ENCODE results near the gene C1orf52. TPM values are rescaled to one million over a fixed set of nuclear protein-coding genes. Genes with fewer than 3 reads are reported as not detected.
A peak's percentile ranks its signal among the peaks of the same experiment; 100 is the strongest.

The C1orf52 gene
- total and polyA plus RNA-seq, 9 of the 15 experiments (the other 6 are each of a cell fraction or from before 2014, with no cell fraction given), result 17.0 to 38.5 (median 33.0) TPM

DNA sequence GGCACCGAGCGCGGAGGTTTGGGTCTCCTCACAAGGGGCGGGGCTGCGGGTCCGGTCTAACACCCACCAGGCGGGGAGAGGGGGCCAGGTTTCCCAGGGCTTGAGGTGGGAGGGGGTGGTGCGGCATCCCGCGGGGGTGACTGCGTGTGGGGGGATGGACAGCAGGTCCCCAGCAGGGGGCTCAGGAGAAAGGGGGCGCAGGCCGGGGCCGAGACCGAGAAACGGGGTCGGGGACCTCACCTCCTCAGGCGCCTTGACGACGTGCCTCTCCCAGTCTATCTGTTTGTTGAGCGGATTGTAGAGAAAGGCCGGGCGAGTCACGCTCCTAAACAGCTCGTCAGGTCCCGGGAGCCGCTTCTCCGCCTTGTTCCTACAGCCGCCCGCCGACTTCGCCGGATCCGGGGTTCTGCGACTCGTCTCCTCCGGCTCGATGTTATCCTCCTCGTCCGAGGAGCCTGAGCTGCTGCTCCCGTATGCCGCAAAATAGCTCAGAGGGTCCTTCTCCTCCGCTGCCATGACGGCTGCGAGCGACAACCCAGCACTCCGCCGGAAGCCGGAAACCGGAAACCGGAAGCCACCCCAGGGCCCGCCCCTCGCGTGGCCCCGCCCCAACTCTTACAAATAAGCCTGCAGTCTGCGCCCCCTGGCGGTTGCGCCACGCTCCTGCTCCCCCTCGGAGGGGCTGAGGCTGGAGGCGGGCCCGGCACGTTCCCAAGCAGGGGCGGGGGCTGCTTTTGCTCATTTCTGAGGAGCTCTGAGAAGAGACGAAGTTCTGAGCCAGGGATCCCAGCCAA is at the start of gene C1orf52 (continued):
- TF ChIP-seq, protein P1, sequence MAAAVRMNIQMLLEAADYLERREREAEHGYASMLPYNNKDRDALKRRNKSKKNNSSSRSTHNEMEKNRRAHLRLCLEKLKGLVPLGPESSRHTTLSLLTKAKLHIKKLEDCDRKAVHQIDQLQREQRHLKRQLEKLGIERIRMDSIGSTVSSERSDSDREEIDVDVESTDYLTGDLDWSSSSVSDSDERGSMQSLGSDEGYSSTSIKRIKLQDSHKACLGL (CRISPR knock-in tag; IDR thresholded peaks at IDR 0.05; ENCODE audit: borderline replicate concordance, poor library complexity, severe bottlenecking), result no peak
- peak in 1 of 2 experiments; percentile 79; a peak in 1 of 4 replicates for TF ChIP-seq KDM4B (IDR thresholded peaks at IDR 0.05; ENCODE audit: borderline replicate concordance in 2 of 2, low read depth in 1 of 2)
- TF ChIP-seq, protein P2, sequence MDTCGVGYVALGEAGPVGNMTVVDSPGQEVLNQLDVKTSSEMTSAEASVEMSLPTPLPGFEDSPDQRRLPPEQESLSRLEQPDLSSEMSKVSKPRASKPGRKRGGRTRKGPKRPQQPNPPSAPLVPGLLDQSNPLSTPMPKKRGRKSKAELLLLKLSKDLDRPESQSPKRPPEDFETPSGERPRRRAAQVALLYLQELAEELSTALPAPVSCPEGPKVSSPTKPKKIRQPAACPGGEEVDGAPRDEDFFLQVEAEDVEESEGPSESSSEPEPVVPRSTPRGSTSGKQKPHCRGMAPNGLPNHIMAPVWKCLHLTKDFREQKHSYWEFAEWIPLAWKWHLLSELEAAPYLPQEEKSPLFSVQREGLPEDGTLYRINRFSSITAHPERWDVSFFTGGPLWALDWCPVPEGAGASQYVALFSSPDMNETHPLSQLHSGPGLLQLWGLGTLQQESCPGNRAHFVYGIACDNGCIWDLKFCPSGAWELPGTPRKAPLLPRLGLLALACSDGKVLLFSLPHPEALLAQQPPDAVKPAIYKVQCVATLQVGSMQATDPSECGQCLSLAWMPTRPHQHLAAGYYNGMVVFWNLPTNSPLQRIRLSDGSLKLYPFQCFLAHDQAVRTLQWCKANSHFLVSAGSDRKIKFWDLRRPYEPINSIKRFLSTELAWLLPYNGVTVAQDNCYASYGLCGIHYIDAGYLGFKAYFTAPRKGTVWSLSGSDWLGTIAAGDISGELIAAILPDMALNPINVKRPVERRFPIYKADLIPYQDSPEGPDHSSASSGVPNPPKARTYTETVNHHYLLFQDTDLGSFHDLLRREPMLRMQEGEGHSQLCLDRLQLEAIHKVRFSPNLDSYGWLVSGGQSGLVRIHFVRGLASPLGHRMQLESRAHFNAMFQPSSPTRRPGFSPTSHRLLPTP (IDR thresholded peaks at IDR 0.05; ENCODE audit: borderline replicate concordance, extremely low read depth, insufficient read length), result no peak
- no peak for TF ChIP-seq ZNF551 (CRISPR knock-in tag; IDR thresholded peaks at IDR 0.05)
- peak; percentile 71 for TF ChIP-seq POLR2H (tag; IDR thresholded peaks at IDR 0.05; ENCODE audit: low read depth)
- TF ChIP-seq KLF13 (tag; IDR thresholded peaks at IDR 0.05; ENCODE audit: borderline replicate concordance, low read depth), result 0 out of 2 replicates have a peak, but pooled peaks have one; percentile 32
- no peak for TF ChIP-seq HSF4 (CRISPR knock-in tag; IDR thresholded peaks at IDR 0.05; ENCODE audit: borderline replicate concordance)
- TF ChIP-seq RUNX1 (IDR thresholded peaks at IDR 0.05; ENCODE audit: low read depth), result no peak
- TF ChIP-seq, protein P3, sequence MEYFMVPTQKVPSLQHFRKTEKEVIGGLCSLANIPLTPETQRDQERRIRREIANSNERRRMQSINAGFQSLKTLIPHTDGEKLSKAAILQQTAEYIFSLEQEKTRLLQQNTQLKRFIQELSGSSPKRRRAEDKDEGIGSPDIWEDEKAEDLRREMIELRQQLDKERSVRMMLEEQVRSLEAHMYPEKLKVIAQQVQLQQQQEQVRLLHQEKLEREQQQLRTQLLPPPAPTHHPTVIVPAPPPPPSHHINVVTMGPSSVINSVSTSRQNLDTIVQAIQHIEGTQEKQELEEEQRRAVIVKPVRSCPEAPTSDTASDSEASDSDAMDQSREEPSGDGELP (CRISPR knock-in tag; IDR thresholded peaks at IDR 0.05; ENCODE audit: borderline replicate concordance), result peak; percentile 67; the same call in 1 of the 2 replicates
- no peak for TF ChIP-seq SIRT6 (IDR thresholded peaks at IDR 0.05; ENCODE audit: low read depth, low read length)
- TF ChIP-seq, protein P4, sequence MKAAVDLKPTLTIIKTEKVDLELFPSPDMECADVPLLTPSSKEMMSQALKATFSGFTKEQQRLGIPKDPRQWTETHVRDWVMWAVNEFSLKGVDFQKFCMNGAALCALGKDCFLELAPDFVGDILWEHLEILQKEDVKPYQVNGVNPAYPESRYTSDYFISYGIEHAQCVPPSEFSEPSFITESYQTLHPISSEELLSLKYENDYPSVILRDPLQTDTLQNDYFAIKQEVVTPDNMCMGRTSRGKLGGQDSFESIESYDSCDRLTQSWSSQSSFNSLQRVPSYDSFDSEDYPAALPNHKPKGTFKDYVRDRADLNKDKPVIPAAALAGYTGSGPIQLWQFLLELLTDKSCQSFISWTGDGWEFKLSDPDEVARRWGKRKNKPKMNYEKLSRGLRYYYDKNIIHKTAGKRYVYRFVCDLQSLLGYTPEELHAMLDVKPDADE (conservative IDR thresholded peaks at IDR 0.05; ENCODE audit: control insufficient read depth, low read depth, low read length), result peak; percentile 64; the same call in 1 of the 2 replicates
- no peak for TF ChIP-seq RHOXF2B (CRISPR knock-in tag; conservative IDR thresholded peaks at IDR 0.05)
- TF ChIP-seq TGIF2 (CRISPR knock-in tag; IDR thresholded peaks at IDR 0.05), result no peak
- TF ChIP-seq, protein P5, sequence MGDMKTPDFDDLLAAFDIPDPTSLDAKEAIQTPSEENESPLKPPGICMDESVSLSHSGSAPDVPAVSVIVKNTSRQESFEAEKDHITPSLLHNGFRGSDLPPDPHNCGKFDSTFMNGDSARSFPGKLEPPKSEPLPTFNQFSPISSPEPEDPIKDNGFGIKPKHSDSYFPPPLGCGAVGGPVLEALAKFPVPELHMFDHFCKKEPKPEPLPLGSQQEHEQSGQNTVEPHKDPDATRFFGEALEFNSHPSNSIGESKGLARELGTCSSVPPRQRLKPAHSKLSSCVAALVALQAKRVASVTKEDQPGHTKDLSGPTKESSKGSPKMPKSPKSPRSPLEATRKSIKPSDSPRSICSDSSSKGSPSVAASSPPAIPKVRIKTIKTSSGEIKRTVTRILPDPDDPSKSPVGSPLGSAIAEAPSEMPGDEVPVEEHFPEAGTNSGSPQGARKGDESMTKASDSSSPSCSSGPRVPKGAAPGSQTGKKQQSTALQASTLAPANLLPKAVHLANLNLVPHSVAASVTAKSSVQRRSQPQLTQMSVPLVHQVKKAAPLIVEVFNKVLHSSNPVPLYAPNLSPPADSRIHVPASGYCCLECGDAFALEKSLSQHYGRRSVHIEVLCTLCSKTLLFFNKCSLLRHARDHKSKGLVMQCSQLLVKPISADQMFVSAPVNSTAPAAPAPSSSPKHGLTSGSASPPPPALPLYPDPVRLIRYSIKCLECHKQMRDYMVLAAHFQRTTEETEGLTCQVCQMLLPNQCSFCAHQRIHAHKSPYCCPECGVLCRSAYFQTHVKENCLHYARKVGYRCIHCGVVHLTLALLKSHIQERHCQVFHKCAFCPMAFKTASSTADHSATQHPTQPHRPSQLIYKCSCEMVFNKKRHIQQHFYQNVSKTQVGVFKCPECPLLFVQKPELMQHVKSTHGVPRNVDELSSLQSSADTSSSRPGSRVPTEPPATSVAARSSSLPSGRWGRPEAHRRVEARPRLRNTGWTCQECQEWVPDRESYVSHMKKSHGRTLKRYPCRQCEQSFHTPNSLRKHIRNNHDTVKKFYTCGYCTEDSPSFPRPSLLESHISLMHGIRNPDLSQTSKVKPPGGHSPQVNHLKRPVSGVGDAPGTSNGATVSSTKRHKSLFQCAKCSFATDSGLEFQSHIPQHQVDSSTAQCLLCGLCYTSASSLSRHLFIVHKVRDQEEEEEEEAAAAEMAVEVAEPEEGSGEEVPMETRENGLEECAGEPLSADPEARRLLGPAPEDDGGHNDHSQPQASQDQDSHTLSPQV (IDR thresholded peaks at IDR 0.05), result no peak
